ENCODE measurements around the gene WWOX. TPM values are rescaled to one million over a fixed set of nuclear protein-coding genes. Genes with fewer than 3 reads are reported as not detected.

The WWOX gene
- total and polyA plus RNA-seq, 2 donors (not counting 3 experiments of a cell fraction or from before 2014, with no cell fraction given) = 6.2 to 12.5 TPM

- intact Hi-C loops (cut with micrococcal nuclease) (no loop called here), dilution Hi-C loops (cut with MboI; ENCODE audit: extremely low pct_ligation_motif_present, low sequenced_read_pairs) (no loop called here)
- BruUV-seq (replicated peaks) = no TSS peak
- Histone ChIP-seq H2AFZ (ENCODE audit: low read depth, low read length) (no peak overlapping the region), H3K4me2 (ENCODE audit: insufficient read depth, low read length) (no peak overlapping the region), H3K36me3 (ENCODE audit: control insufficient read depth in 2 of 2, extremely low read depth in 1 of 2, insufficient read depth in 2 of 2, low read length in 2 of 2) (no peaks in the 10 kb centered on the region), H3K9me3 (replicated peaks; ENCODE audit: control insufficient read depth, insufficient read depth, low read length) (no peaks in the 10 kb centered on the region), H3K4me1 (ENCODE audit: control insufficient read depth, extremely low read depth, insufficient read depth, low read length) (no peaks in the 10 kb centered on the region), H3K9ac (replicated peaks; ENCODE audit: extremely low read depth, insufficient read depth, low read length) (no peak overlapping the region), H4K20me1 (replicated peaks; ENCODE audit: control insufficient read depth, extremely low read depth, insufficient read depth, low read length) (no peaks in the 10 kb centered on the region), H3K27me3 (ENCODE audit: control insufficient read depth in 2 of 2, insufficient read depth in 2 of 2, low read length in 2 of 2) (no peaks in the 10 kb centered on the region), H3K79me2 (ENCODE audit: control insufficient read depth, insufficient read depth, low read length) (no peaks in the 10 kb centered on the region), H3K27ac (ENCODE audit: insufficient read depth, low read depth, low read length) (no peak overlapping the region), H3K9me1 (replicated peaks; ENCODE audit: control insufficient read depth, extremely low read depth, insufficient read depth, low read length) (no peaks in the 10 kb centered on the region), H3K4me3 (replicated peaks in 1 of 3; ENCODE audit: insufficient read depth in 1 of 3, low read depth in 1 of 3, low read length in 3 of 3) (no peak overlapping the region)
- FAIRE-seq (no peak), DNase-seq (ENCODE audit: low read depth, low spot score) (no peak)
- ChIA-PET CTCF (no interaction called here), POLR2A (no interaction called here)
- TF ChIP-seq MAX (IDR thresholded peaks at IDR 0.05; ENCODE audit: insufficient read depth, insufficient read length) = no peak
- no peak for TF ChIP-seq POLR2A (IDR thresholded peaks at IDR 0.05; ENCODE audit: low read depth, low read length)
- TF ChIP-seq JUN (IDR thresholded peaks at IDR 0.05; ENCODE audit: borderline replicate concordance, insufficient read depth, insufficient read length, low read depth) = no peak
- no peak for TF ChIP-seq POLR2AphosphoS5 (IDR thresholded peaks at IDR 0.05; ENCODE audit: insufficient read depth, low read depth, low read length)
- no peak for TF ChIP-seq GATA2 (IDR thresholded peaks at IDR 0.05; ENCODE audit: insufficient read depth, insufficient read length, low read depth, low read length)
- TF ChIP-seq EZH2 (IDR thresholded peaks at IDR 0.05; ENCODE audit: borderline replicate concordance, low read depth, low read length, severe bottlenecking) = no peak
- no peak for TF ChIP-seq CTCF (IDR thresholded peaks at IDR 0.05; ENCODE audit: extremely low read depth in 1 of 2, insufficient read depth in 1 of 2, low read depth in 1 of 2, low read length in 2 of 2)
These were observed 190.4 kb downstream of the WWOX start for GRCh38 chr16:78289844-78290277.
